HepG2 (cell line): ENCODE results near the gene TM7SF3. TPM values are rescaled to one million over a fixed set of nuclear protein-coding genes. Genes with fewer than 3 reads are reported as not detected.
A peak's percentile ranks its signal among the peaks of the same experiment; 100 is the strongest.

ENCODE experiments used
- ATAC-seq: fragments of 200-7000 bp; cut with Tn5 transposase; 3 replicates; pipeline ENCODE4 v1.9.1; 2020; ENCODE audit warnings: mild to moderate bottlenecking, moderate library complexity
- BruUV-seq: library from RNA; stranded (reverse); fragments of 400-500 nt; replicated peaks from 2 replicates; lab custom pipeline; 2021; lab: Mats Ljungman, UMichigan
- CTCF ChIA-PET: fragments of 300-600 bp; formaldehyde crosslinking; extraction: SDS; loops from one replicate; lab custom pipeline; 2021; ENCODE audit warnings: low total read pairs, inconsistent platforms, low intra/inter-chr PET ratio; lab: Yijun Ruan, JAX
- POLR2A ChIA-PET: fragments of 350-600 bp; sonication (Branson Sonifier 250); formaldehyde crosslinking; loops from one replicate; lab custom pipeline; 2020; ENCODE audit warnings: antibody characterized with exemption, inconsistent platforms; lab: Yijun Ruan, JAX
- DNase-seq: peaks from one replicate; pipeline ENCODE4 v3.0.0-alpha.2; 2015; ENCODE audit warnings: low spot score
- FAIRE-seq: peaks from 3 replicates; lab custom pipeline; 2011; peaks lifted over from hg19 to GRCh38; lab: Jason Lieb, UNC
- H2AFZ ChIP-seq: one replicate; pipeline ENCODE4 v1.6.1; 2011; ENCODE audit warnings: low read length, inconsistent platforms
- H3K27ac ChIP-seq: fragments of 300-600 bp; 3 replicates; pipeline ENCODE4 v1.8.0; 2011; ENCODE audit warnings: mixed run types, mild to moderate bottlenecking, mixed read lengths, low read length, inconsistent platforms; ENCODE audit not compliant: insufficient read depth; ENCODE audit errors: extremely low read length
- H3K27me3 ChIP-seq, 2 experiments: fragments of 200-600 bp in 1 of 2; 2 replicates in 1 of 2; 3 replicates in 1 of 2; pipeline versions ENCODE4 v1.6.0 to v1.8.0; 2011; ENCODE audit warnings: low read length in 2 of 2, mild to moderate bottlenecking in 2 of 2, moderate library complexity in 2 of 2, inconsistent platforms in 1 of 2; ENCODE audit not compliant: insufficient read depth in 2 of 2, control insufficient read depth in 1 of 2
- H3K36me3 ChIP-seq, 2 experiments: fragments of 200-600 bp in 1 of 2; replicated peaks in 1 of 2; 2 replicates in 1 of 2; 3 replicates in 1 of 2; pipeline versions ENCODE4 v1.5.1 to v1.8.0; 2011; ENCODE audit warnings: low read length in 2 of 2, inconsistent platforms in 1 of 2; ENCODE audit not compliant: insufficient read depth in 2 of 2, control insufficient read depth in 1 of 2
- H3K4me1 ChIP-seq: 2 replicates; pipeline ENCODE4 v1.5.1; 2012; ENCODE audit warnings: low read length, inconsistent platforms; ENCODE audit not compliant: insufficient read depth
- H3K4me2 ChIP-seq: 2 replicates; pipeline ENCODE4 v1.6.0; 2011; ENCODE audit warnings: low read depth, low read length, inconsistent platforms
- H3K4me3 ChIP-seq, 3 experiments: fragments of 200-600 bp in 1 of 3; sonication (generic), shearing (Covaris generic) in 1 of 3; replicated peaks in 1 of 3; 2 replicates each; pipeline ENCODE4 v1.5.1; 2011 to 2016; ENCODE audit warnings: low read length in 3 of 3, inconsistent platforms in 2 of 3, low read depth in 2 of 3, mild to moderate bottlenecking in 2 of 3, control low read depth in 1 of 3, mixed read lengths in 1 of 3; ENCODE audit not compliant: insufficient read depth in 1 of 3
- H3K79me2 ChIP-seq: one replicate; pipeline ENCODE4 v1.6.1; 2011; ENCODE audit warnings: low read length, inconsistent platforms; ENCODE audit not compliant: insufficient read depth
- H3K9ac ChIP-seq: 2 replicates; pipeline ENCODE4 v1.6.0; 2011; ENCODE audit warnings: mild to moderate bottlenecking, low read depth, low read length, inconsistent platforms; ENCODE audit not compliant: insufficient read depth
- H3K9me3 ChIP-seq: 2 replicates; pipeline ENCODE4 v1.5.1; 2012; ENCODE audit warnings: mild to moderate bottlenecking, low read length
- H4K20me1 ChIP-seq: 2 replicates; pipeline ENCODE4 v1.6.0; 2011; ENCODE audit warnings: inconsistent platforms, mild to moderate bottlenecking, low read length, moderate library complexity; ENCODE audit not compliant: insufficient read depth
- ARNTL ChIP-seq: sonication (generic); formaldehyde crosslinking; IDR thresholded peaks from 2 replicates; pipeline ENCODE4 v1.4.0; 2020; ENCODE audit warnings: mild to moderate bottlenecking, missing genetic modification reagents
- CC2D1A ChIP-seq: sonication (generic); formaldehyde crosslinking; IDR thresholded peaks from 2 replicates; pipeline ENCODE4 v1.8.1; 2023; ENCODE audit warnings: mild to moderate bottlenecking, missing genetic modification reagents
- FLYWCH1 ChIP-seq: sonication (generic); formaldehyde crosslinking; IDR thresholded peaks from 2 replicates; pipeline ENCODE4 v1.8.1; 2023; ENCODE audit warnings: mild to moderate bottlenecking, missing genetic modification reagents
- FOXP4 ChIP-seq: sonication (generic); formaldehyde crosslinking; IDR thresholded peaks from 2 replicates; pipeline ENCODE4 v1.4.0; 2020; ENCODE audit warnings: missing genetic modification reagents
- GLI4 ChIP-seq: sonication (generic); formaldehyde crosslinking; IDR thresholded peaks from 2 replicates; pipeline ENCODE4 v1.5.1; 2020; ENCODE audit warnings: missing genetic modification reagents, mild to moderate bottlenecking, moderate library complexity, borderline replicate concordance
- KDM5A ChIP-seq: fragments of 200-600 bp; sonication (generic); IDR thresholded peaks from 2 replicates; pipeline ENCODE4 v1.7.0; 2018; ENCODE audit warnings: antibody characterized with exemption, mild to moderate bottlenecking, low read length, borderline replicate concordance
- MED1 ChIP-seq: sonication (generic); formaldehyde crosslinking; IDR thresholded peaks from 2 replicates; pipeline ENCODE4 v1.4.0; 2020; ENCODE audit warnings: missing genetic modification reagents
- NR0B2 ChIP-seq: sonication (generic); formaldehyde crosslinking; IDR thresholded peaks from 2 replicates; pipeline ENCODE4 v1.4.0; 2020; ENCODE audit warnings: mild to moderate bottlenecking, missing genetic modification reagents
- RARA ChIP-seq: IDR thresholded peaks from 2 replicates; pipeline ENCODE4 v1.6.1; 2016; ENCODE audit warnings: missing genetic modification reagents, missing compliant biosample characterization
- SAFB2 ChIP-seq: sonication (generic); formaldehyde crosslinking; IDR thresholded peaks from 2 replicates; pipeline ENCODE4 v1.5.1; 2020; ENCODE audit warnings: missing genetic modification reagents, low read depth, mild to moderate bottlenecking, borderline replicate concordance
- SALL2 ChIP-seq: sonication (generic); formaldehyde crosslinking; IDR thresholded peaks from 2 replicates; pipeline ENCODE4 v1.8.1; 2023; ENCODE audit warnings: mild to moderate bottlenecking, missing genetic modification reagents, inconsistent platforms
- TRAFD1 ChIP-seq: sonication (generic); formaldehyde crosslinking; IDR thresholded peaks from 2 replicates; pipeline ENCODE4 v1.5.1; 2020; ENCODE audit warnings: missing genetic modification reagents, mild to moderate bottlenecking, borderline replicate concordance
- ZNF501 ChIP-seq: sonication (generic); formaldehyde crosslinking; IDR thresholded peaks from 2 replicates; pipeline ENCODE4 v1.5.1; 2020; ENCODE audit warnings: mild to moderate bottlenecking, moderate library complexity, missing genetic modification reagents
- ZNF780A ChIP-seq: sonication (generic); formaldehyde crosslinking; IDR thresholded peaks from 2 replicates; pipeline ENCODE4 v1.8.0; 2022; ENCODE audit warnings: mild to moderate bottlenecking, missing genetic modification reagents, moderate library complexity
- ZNF784 ChIP-seq: sonication (generic); formaldehyde crosslinking; IDR thresholded peaks from 2 replicates; pipeline ENCODE4 v1.5.1; 2020; ENCODE audit warnings: missing genetic modification reagents, mild to moderate bottlenecking, borderline replicate concordance
- ZSCAN29 ChIP-seq: sonication (generic); formaldehyde crosslinking; conservative IDR thresholded peaks from 2 replicates; pipeline ENCODE4 v1.4.0; 2020; ENCODE audit warnings: mild to moderate bottlenecking, missing genetic modification reagents
- WGBS: methylation state at CpG from one replicate; pipeline ENCODE4 v1.1.6; 2017; ENCODE audit warnings: low lambda C conversion rate; 5-methylcytosine and 5-hydroxymethylcytosine counted together
- in situ Hi-C: cut with HindIII; loops from 2 replicates; pipeline ENCODE4 v1.10.0; 2017; ENCODE audit warnings: low pct_unique_long_range_greater_than_20kb; ENCODE audit not compliant: extremely low pct_ligation_motif_present
- intact Hi-C: fragments of 100-400 bp; cut with micrococcal nuclease; formaldehyde crosslinking; loops from one replicate; pipeline ENCODE4 v1.10.0; 2022; ENCODE audit not compliant: unreplicated experiment
- polyA plus RNA-seq, 8 experiments: library from polyadenylated mRNA; depleted of rRNA in 3 of 8; stranded (reverse) in 7 of 8; unstranded in 1 of 8; fragments of >200 nt; fragmentation: Illumina TruSeq in 4 of 8; extraction: Trizol in 4 of 8; gene quantifications; 2 replicates each; pipeline versions ENCODE4 v1.2.1 to v1.2.3, GENCODE V29; 2011 to 2016; ENCODE audit warnings: low read depth in 4 of 8, missing spikeins in 1 of 8, mixed read lengths in 1 of 8; ENCODE audit not compliant: insufficient read depth in 1 of 8
- total RNA-seq, 5 experiments: library from RNA; depleted of rRNA; stranded (reverse); fragments of >200 nt; fragmentation: Illumina TruSeq; extraction: Trizol; gene quantifications; 2 replicates each; pipeline ENCODE4 v1.2.3, GENCODE V29; 2016; ENCODE audit warnings: low read depth in 1 of 5

The TM7SF3 gene
- total and polyA plus RNA-seq, 2 of the 13 experiments (the other 11 are each of a cell fraction or from before 2014, with no cell fraction given), result 116 to 142 TPM

GRCh38 chr12:26937443-26937862 lies 76.7 kb downstream of the TM7SF3 start:
- POLR2A ChIA-PET, result no interaction called here
- Histone ChIP-seq H3K27ac (peak overlapping the region; percentile 92), H3K9me3 (no peaks in the 10 kb centered on the region)
- CTCF ChIA-PET, result no interaction called here
- no peak for TF ChIP-seq MED1 (CRISPR knock-in tag)
- no peak for TF ChIP-seq ZNF780A (CRISPR knock-in tag)
- 0 out of 2 replicates have a peak, but pooled peaks have one; percentile 62 for TF ChIP-seq CC2D1A
- TF ChIP-seq ZNF784 (CRISPR knock-in tag), result no peak
- TF ChIP-seq GLI4 (CRISPR knock-in tag), result 0 out of 2 replicates have a peak, but pooled peaks have one; percentile 6
- TF ChIP-seq ZSCAN29 (CRISPR knock-in tag), result 0 out of 2 replicates have a peak, but pooled peaks have one; percentile 0
- TF ChIP-seq TRAFD1 (CRISPR knock-in tag), result 0 out of 2 replicates have a peak, but pooled peaks have one; percentile 15
- TF ChIP-seq ARNTL (CRISPR knock-in tag), result peak; percentile 6; the same call in 1 of the 2 replicates
- 0 out of 2 replicates have a peak, but pooled peaks have one; percentile 58 for TF ChIP-seq KDM5A
- no peak for TF ChIP-seq ZNF501
- no peak for TF ChIP-seq FLYWCH1 (CRISPR knock-in tag)
- TF ChIP-seq FOXP4 (CRISPR knock-in tag), result no peak
- TF ChIP-seq SAFB2 (CRISPR knock-in tag), result 0 out of 2 replicates have a peak, but pooled peaks have one; percentile 13
- no peak for TF ChIP-seq RARA (CRISPR knock-in tag)
- TF ChIP-seq SALL2 (CRISPR knock-in tag), result no peak
- 0 out of 2 replicates have a peak, but pooled peaks have one; percentile 67 for TF ChIP-seq NR0B2 (CRISPR knock-in tag)
- TF ChIP-seq, all 625 proteins: peak for 8
- H4K20me1 ChIP-seq, result peaks cover 10% of the 10 kb centered on the region
- peaks cover 1 to 3% of the 10 kb centered on the region in 2 experiments; a peak in 3 of 5 replicates for H3K36me3 ChIP-seq
- in situ Hi-C loops (loop anchor here (5.0 kb wide), 1 partner anchor 75 kb away; the partner anchor contains the start of gene TM7SF3), intact Hi-C loops (loop anchor here (5.0 kb wide), 1 partner anchor 50 kb away; no protein-coding TSS in a partner anchor)
- no TSS peak for BruUV-seq
- peaks cover 43% of the 10 kb centered on the region for H3K4me1 ChIP-seq
- 2% methylated on average over 10 of the region's 10 CpGs for WGBS
- ATAC-seq (no peak), FAIRE-seq (no peak), DNase-seq (no peak)
- peak overlapping the region; percentile 90 for H3K4me2 ChIP-seq
- H2AFZ ChIP-seq, result peak overlapping the region; percentile 39
- peak overlapping the region; percentile 88 to 99 (median 91) for H3K4me3 ChIP-seq
- peaks cover 71% of the 10 kb centered on the region for H3K79me2 ChIP-seq
- no peaks in the 10 kb centered on the region; a peak in 1 of 5 replicates for H3K27me3 ChIP-seq
- H3K9ac ChIP-seq, result peak overlapping the region; percentile 94
